Fibroblast of the aortic adventitia (primary cell): ENCODE measurements around the gene GID4. TPM values are rescaled to one million over a fixed set of nuclear protein-coding genes. Genes with fewer than 3 reads are reported as not detected.
A peak's percentile ranks its signal among the peaks of the same experiment; 100 is the strongest.

ENCODE experiments used
- DNase-seq: peaks from one replicate; pipeline ENCODE4 v3.0.0-alpha.2; 2010; ENCODE audit warnings: low read depth
- H3K4me3 ChIP-seq: 2 replicates; pipeline ENCODE4 v1.5.1; 2011; ENCODE audit warnings: low read depth, mild to moderate bottlenecking, control low read depth, low read length, moderate library complexity
- total RNA-seq: library from RNA; depleted of rRNA; stranded (reverse); fragments of >200 nt; gene quantifications from 2 replicates; pipeline ENCODE4 v1.2.3, GENCODE V29; 2012; ENCODE audit warnings: low replicate concordance
- TF ChIP-seq, protein P1 (sequence below): IDR thresholded peaks from 2 replicates; pipeline ENCODE4 v1.5.1; 2011; ENCODE audit warnings: mild to moderate bottlenecking, low read length, control low read depth, inconsistent platforms; ENCODE audit not compliant: insufficient read depth

The GID4 gene
- total RNA-seq, 1 donor = 7.8 TPM

DNA sequence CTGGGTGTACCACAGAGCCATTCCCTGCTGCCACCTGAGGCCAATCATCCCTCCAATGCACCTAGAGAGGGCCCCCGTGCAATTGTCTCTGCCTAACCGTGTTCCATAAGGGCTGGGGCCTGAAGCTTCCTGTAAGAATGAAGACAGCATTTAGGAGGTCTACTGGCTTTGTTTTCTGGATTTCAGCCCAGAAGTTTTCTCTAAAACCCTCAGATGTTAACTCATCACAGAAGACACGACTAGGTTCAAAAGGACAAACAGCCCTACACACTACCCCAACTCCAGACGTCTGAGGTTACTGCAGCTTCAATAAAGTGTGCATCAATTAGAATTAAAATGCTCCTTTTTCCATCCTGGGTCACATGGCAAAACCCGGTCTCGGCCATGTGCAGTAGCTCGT lies 37.7 kb downstream of the GID4 start:
- TF ChIP-seq, protein P1, sequence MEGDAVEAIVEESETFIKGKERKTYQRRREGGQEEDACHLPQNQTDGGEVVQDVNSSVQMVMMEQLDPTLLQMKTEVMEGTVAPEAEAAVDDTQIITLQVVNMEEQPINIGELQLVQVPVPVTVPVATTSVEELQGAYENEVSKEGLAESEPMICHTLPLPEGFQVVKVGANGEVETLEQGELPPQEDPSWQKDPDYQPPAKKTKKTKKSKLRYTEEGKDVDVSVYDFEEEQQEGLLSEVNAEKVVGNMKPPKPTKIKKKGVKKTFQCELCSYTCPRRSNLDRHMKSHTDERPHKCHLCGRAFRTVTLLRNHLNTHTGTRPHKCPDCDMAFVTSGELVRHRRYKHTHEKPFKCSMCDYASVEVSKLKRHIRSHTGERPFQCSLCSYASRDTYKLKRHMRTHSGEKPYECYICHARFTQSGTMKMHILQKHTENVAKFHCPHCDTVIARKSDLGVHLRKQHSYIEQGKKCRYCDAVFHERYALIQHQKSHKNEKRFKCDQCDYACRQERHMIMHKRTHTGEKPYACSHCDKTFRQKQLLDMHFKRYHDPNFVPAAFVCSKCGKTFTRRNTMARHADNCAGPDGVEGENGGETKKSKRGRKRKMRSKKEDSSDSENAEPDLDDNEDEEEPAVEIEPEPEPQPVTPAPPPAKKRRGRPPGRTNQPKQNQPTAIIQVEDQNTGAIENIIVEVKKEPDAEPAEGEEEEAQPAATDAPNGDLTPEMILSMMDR = no peak
- DNase-seq = peak; percentile 3
- no peak overlapping the region for H3K4me3 ChIP-seq

DNA sequence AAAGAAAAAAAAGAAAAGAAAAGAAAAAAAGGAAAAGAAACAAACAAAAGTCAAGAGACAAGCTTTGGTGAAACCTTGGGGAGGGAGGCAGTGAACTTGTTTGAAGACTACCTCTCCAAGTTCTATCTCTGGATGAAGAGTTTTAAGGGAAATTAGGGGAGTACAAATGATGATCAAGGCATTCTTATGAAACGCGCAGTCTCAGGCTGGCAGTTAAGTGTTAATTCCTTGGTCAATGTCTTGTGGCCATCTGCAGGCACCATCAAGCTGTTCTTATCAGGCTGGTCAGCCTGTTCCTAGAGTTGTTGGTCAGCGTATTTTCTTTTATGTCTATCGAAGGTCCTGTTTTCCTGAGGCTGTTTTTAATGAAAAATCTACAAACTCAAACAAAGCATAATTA lies 40.3 kb downstream of the GID4 start:
- TF ChIP-seq, protein P1 = no peak
- H3K4me3 ChIP-seq = no peak overlapping the region
- no peak for DNase-seq

DNA sequence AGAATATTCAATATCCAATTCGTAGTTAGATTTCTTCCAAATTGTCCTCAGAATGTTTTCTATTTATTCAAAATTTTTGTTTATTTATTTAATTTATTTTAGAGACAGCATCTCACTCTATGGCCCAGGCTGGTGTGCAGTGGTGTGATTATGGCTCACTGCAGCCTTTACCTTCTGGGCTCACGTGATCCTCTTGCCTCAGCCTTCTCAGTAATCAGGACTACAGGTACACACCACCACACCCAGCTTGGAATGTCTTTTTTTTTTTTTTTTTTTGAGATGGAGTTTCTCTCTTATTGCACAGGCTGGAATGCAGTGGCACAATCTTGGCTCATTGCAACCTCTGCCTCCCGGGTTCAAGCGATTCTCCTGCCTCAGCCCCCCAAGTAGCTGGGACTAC lies 45.0 kb downstream of the GID4 start:
- H3K4me3 ChIP-seq = no peak overlapping the region
- DNase-seq = no peak
- TF ChIP-seq, protein P1 = no peak

DNA sequence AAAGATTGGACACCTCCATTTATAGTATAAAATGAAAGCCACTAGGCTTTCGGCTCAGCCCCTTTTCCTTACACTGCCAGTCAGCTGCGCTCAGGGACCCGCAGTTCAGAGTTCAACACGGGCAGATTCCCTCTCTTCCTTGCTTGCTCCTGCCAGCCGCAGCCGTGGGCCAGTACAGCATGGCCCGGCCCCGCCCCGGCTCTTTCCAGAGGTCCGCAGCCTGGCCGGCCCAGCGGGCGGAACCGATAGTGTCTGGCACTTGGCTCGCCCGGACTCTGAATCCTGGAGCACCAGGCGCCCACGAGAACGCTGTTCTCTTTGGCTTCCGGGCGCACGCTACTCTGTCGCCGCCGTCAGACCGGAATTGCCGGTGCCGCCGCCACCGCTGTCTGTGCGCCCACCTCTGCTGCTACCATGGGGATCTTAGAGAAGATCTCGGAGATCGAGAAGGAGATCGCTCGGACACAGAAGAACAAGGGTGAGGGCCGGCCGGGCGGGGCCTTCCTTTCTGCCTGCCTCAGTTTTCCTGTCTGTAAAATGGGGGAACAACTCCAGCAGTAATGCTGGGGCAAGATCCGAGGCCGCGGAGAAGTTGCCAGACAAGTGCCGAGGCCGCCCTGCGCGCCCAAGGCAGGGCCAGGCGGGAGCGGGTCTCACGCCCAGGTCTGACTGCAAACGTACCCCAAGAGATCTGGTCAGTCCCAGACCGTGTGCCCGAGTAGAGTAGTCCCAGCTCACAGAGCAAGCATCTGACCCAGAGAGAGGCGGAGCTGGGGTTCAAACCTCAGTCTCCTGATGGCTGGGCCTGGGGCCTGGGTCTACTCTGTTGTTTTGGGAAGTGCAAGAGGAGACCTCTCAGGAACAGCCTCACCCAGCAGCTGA lies 48.6 kb downstream of the GID4 start, which contains the start of gene DRG2:
DRG2 (plus strand) TSS at position 339 of the 882 bp plus-strand sequence; CDS start at position 415, 76 bp downstream.
- H3K4me3 ChIP-seq = peak within 1 kb of the TSS; percentile 99
- TF ChIP-seq, protein P1 = no peak

DNA sequence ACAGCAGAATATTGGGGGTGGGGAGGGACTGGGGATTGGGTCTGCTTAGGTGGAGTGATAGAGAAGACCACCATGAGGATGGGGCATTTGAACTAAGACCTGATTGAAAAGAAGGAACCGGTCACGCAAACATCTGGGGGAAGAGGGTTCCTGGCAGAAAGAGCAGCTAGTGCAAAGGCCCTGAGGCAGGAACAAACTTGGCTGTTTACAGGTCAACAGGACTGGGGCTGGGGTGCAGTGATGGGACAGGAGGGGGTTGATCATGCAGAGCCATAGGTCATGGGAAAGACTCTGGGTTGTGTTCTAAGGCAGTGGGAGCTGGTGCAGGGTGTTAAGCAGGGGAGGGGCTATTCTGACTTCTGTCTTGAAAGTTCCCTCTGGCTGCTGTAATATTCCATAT lies 50.4 kb downstream of the GID4 start:
- DNase-seq = no peak
- TF ChIP-seq, protein P1 = no peak
- no peak overlapping the region for H3K4me3 ChIP-seq

More for the DNA sequence above, 48.6 kb downstream of the GID4 start, which contains the start of gene DRG2:
- peak; percentile 93 for DNase-seq

DNA sequence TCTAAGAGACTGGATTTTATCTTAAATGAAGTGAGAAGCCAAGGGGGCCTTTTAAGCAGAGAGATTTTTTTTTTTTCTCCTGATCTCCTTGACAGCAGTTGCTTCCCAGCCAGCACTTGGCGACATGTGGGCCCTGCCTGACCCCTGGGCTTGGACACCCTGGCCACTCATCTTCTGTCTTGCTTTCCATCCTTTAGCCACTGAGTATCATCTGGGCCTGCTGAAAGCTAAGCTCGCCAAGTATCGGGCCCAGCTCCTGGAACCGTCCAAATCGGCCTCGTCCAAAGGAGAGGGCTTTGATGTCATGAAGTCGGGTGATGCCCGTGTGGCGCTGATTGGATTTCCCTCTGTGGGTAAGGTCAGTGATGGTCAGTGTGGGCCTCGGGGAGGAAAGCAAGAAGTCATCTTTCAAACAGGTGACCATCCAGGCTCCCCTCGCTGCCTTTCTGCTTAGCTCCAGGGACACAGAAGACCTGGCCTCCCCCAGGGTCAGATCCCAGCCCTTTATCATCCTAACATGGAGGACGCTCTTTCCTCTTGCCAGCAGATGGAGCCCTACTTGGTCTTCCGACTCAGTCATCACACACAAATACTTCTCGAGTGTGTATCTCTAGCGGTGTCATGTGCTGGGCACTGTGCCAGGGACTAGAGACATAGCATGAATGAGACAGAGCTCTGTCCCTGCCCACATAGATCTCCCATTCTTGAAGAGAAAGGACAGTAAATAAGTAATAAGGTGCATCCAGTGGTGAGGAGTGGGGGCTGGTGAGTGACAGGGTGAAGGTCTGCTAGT lies 54.6 kb downstream of the GID4 start:
- peak; percentile 59 for DNase-seq
- TF ChIP-seq, protein P1 = peak; percentile 30
- H3K4me3 ChIP-seq = no peak overlapping the region
